Stimulated activated CD4-positive, alpha-beta T cell treated with anti-CD3 and anti-CD28 coated beads, Interleukin-12 subunit alpha, Interleukin-12 subunit beta, amount 100 ng/mL, for 4 hours (primary cell): ENCODE data around the gene KCNJ6.
"Not testable (repeated sequence)": the region's sequence is repeated elsewhere in the genome, so short reads cannot be mapped to it uniquely, and the experiment has no call there.

Experiments used
- DNase-seq: peaks from one replicate; pipeline ENCODE4 v3.0.0-alpha.2; 2020

The KCNJ6 gene

DNA sequence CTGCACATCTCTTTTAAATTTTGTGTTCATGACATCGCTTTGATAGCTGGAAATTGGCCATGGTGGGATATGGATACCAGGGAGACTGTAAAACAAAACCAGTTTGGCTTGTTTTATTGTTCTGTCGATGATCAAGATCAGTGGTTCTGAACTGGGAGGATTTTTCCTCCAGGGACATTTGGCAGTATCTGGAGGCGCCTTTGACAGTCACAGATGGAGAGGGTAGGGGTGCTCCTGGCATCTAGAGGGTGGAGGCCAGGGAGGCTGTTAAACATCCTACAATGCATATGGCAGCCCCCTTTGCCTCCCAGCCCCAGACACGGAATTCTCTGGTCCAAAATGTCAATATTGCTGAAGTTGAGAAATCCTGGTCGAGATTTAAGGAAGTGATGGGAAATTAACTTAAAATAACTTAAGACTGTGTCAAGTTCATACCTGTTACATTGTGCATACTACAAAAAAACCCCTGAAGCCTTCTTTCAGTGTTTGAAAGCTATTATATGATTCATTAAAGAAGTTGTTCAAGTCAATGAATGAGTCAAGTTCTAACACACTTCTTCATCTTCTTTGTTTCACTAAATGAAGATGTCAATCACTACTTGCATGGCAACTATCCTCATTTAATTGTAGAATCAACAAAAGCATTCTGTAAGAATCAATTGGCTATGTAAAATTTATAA is 150.9 kb downstream of the KCNJ6 start:
- DNase-seq: no peak

DNA sequence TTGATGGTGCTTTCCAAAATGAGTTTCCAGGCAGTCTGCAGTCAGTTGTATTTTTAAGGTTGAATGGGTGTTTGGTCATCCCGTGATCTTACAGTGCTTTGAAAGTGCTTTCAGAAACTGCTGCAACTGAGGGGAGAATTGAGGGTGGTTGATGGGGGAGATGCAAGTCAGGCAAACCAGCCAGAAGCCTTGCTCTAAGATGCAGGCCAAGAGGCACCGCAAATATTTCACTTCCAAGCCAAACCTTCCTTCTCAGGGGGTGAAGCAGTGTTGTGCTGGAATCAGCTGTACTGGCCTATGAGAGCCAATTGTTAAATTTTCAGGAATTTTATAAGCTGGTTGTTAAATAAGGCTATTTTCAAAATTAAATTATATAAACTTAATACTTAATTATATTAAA is 151.6 kb downstream of the KCNJ6 start:
- no peak for DNase-seq

GRCh38 chr21:37763298-37763697 is 153.0 kb downstream of the KCNJ6 start:
- DNase-seq: no peak

DNA sequence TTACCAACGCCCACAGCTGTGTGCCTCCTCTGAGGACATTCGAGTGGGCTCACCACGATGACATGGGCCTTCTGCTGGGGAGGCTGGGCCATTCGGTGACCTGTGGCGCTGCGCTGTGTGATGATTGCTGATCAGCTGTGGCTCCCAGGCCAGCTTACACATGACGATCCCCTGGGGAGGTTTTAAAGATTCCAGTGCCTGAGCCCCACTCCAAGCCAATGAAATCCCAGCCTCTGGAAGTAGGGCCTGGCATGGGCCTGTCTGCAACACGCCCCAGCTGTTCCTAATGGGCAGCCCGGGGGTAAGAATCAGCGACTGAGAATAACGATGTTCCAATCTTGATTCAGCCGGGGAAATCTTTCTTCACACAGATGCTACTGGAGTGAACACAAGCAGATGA is 153.7 kb downstream of the KCNJ6 start:
- DNase-seq: no peak

DNA sequence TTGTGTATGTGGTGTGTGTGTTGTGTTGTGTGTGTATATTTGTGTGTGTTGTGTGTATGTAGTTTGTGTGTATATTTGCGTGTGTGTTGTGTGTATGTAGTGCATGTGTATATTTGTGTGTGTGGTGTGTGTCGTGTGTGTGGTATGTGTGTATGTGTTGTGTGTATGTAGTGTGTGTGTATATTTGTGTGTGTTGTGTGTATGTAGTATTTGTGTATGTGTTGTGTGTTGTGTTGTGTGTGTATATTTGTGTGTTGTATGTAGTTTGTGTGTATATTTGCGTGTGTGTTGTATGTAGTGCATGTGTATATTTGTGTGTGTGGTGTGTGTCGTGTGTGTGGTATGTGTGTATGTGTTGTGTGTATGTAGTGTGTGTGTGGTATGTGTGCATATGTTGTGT is 154.9 kb downstream of the KCNJ6 start:
- DNase-seq: not testable (repeated sequence)

GRCh38 chr21:37759777-37760176 is 156.5 kb downstream of the KCNJ6 start:
- DNase-seq: no peak

GRCh38 chr21:37758982-37759381 is 157.3 kb downstream of the KCNJ6 start:
- DNase-seq: no peak

DNA sequence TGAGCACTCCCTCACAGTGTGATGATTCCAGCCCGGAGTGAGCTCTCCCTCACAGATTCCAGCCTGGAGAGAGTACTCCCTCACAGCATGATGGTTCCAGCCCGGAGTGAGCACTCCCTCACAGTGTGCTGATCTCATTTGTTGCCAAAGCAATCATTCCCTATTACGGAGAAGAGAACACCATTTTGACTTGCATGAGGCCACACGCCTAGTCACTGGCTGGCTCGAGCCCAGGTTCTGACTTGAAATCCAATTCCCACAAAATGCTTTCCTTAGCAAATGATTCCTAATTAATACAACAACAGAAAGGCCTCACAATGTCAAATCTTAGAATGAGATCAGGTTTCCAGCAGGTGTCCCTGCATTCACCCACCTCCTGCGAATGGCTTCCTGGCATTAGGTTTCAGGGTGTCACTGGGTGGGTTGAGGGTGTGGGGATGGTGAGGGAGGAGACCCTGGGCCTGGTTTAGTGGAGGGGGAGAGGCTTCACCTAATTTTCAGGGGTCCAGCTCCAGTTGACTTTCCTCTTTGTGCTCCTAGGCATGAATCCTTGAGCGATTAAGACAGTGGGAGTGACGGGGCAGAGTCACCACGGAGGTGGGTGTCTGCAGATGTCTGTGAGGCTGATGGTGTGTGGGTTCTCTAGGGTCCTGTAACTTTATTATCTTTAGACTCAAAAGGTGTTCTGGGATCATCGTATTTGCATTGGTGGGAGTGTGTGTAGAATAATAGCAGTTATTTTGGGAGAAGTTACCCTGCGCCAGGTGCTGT is 158.5 kb downstream of the KCNJ6 start:
- DNase-seq: no peak

DNA sequence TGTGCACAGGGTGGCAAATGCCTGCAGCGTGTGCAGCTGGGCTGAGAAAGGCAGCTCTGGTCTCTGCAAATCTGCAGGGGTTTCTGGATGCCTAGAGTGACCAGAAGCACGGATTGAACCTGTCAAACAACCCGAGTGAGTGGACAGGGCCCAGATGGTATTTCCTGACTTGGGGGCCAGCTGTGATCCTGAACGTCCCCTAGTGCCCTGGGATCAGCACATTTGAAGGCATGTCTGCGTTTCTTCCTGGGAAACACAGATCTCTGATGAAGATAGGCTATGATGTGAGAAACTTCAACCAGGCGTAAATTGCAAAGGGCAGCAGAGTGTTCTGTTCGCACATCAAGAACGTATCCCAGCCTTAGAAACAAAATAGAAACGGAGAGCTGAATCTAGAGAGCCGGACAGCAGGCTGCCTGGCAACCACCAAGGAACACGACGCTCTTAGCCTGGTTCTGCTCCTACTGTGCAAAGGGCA is 163.1 kb downstream of the KCNJ6 start:
- DNase-seq: no peak

GRCh38 chr21:37751268-37751975 is 164.8 kb downstream of the KCNJ6 start:
- DNase-seq: no peak

DNA sequence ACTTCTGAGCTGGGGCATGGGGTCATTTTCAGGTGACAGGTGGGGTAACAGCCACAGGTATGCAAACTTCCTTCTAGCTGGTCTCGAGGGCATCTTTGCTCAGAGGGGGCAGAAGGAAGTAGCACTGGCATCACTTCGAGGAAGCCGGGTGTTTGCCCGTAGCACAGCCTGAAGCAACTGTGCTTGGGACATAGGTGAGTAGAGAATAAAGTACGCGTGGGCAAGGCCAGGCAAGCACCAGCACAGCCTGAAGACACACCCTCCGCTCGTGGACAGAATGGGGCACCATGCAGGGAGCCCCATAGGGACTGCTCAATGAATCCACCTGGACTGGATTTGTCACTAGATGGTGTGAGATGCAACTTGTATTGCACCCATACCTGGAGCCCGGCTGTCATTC is 167.1 kb downstream of the KCNJ6 start:
- DNase-seq: no peak

- no peak for DNase-seq
Measured at GRCh38 chr21:37748351-37748750, 167.9 kb downstream of the KCNJ6 start.

GRCh38 chr21:37746849-37747248 is 169.4 kb downstream of the KCNJ6 start:
- no peak for DNase-seq

DNA sequence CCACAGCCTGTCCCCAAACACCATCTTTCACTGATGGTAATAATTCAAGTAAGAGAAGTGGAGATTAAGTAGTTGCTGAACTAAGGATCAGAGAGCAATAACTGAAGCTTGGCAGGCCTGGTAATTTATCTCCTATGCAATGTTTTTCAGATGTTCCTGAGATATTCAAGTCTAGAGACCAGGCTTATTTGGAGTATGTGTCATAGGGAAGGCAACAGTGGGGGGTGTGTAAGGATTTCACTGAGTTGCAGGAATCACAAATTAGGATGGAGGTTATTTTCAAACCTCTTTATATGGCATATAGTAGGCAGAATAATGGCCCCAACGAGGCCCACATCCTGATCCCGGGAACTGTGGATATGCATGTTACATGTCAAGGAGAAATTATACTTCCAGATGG is 171.7 kb downstream of the KCNJ6 start:
- DNase-seq: no peak

DNA sequence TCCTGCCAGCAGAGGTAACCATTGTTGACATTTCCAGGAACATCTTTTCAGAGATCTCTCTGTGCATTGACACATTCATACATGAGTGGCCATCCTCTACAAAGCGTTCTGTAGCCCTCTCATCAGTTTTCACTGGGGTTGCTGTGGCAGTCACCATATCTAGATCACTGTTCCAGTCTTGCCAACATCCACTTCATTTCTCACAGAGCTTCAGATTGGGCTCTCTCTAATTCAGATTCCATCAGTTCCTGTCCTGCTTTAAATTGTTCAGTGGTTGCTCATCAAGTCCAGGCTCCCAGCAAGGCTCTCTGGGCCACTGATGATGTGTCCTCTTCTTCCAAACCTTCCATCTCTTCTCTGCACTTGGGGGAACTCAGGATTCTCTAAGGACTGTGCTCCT is 173.7 kb downstream of the KCNJ6 start:
- no peak for DNase-seq

DNA sequence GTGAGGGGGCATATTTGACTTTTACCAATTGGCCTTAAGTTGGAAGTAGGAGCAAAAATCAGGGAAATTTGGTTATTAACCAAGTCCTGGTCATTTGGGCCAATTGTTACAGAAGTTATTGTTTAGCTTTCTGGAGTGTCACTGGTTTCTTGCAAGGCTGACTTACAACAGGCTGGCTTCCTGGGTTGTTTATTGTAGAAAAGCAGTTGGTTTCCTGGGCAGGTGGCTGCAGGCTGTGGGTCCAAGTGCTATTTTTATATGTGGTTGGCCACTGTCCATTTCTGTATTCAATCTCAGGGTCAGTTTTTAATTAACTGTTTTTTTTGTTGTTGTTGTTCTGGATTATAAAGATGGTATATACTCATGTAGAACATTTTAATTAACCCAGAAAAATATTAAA is 174.1 kb downstream of the KCNJ6 start:
- no peak for DNase-seq

GRCh38 chr21:37737996-37738395 is 178.3 kb downstream of the KCNJ6 start:
- no peak for DNase-seq

DNA sequence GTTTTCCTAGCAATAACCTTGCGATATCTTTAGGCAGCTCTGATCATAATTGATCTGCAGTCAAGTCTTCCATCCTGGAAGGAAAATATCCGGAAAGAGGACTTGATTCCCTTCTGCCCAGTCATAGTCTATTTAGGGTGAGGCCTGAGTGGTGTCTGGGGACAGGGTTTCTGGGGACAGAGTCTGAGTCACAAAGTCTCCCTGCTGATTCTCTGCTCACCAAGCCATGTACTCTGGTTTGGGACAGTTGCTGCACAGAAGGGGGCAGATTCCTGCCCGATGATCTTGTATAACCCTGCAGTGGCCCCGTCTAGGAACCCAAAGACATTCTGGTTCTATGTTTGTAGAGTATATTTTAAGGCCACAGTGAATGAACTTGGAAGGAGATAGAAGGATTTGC is 178.8 kb downstream of the KCNJ6 start:
- no peak for DNase-seq

DNA sequence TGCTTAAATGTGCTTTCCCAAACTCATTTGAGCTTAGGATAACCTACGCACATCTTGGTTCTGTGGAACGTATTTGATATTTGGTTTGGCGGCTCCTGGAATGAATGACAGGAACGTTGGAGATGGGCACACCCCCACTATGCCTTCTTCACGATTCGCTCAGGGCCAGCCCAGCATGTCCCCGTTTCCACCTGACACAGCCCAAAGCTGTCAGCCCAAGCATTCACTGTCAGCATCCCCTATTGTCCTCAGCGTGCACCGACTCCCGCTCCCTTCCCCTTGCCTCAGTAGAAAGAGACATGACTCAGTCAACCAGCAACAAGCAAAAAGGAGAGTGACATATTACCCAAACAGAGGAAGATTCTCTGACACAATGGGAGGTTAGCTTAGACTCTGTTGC is 181.4 kb downstream of the KCNJ6 start:
- DNase-seq: no peak

- no peak for DNase-seq
Measured at GRCh38 chr21:37732927-37733326, 183.3 kb downstream of the KCNJ6 start.

DNA sequence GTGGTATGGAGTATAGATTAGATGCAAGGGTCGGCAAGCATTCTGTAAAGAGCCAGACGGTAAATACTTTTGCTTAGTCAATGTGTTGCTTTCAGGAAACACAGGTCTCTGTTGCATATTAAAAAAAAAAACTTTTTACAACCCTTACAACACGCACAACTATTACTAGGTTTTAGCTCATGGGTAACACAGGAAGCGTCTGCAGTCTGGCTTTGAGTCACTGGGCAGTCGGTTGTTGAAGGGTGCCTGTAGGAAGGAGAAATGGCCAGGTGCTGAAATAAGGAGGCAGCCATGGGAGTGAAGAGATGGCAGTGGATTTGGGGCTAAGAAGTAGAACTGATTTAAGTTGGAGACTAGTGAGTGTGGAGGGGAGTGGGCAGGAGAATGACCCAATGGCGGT is 192.1 kb downstream of the KCNJ6 start:
- DNase-seq: no peak

GRCh38 chr21:37717534-37717933 is 198.7 kb downstream of the KCNJ6 start:
- DNase-seq: no peak

DNA sequence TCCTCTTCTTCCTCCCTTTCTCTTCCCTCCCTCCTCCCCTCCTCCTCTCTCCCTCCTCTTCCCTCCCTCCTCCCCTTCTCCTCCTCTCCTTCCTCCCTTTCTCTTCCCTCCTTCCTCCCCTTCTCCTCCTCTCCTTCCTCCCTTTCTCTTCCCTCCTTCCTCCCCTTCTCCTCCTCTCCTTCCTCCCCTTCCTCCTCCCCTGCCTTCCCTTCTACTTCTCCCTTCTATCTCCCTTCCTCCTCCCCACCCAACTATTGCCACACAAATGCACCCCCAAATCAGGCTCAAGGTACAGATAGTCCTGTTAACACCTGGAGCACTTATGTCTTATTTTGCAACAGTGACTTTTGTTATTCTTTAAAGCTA is 203.7 kb downstream of the KCNJ6 start:
- DNase-seq: not testable (repeated sequence)
